Measurements from ENCODE around the gene CAPN13. TPM values are rescaled to one million over a fixed set of nuclear protein-coding genes. Genes with fewer than 3 reads are reported as not detected.

CAPN13 gene
- total and polyA plus RNA-seq, 10 donors = 0.09 to 1.1 (median 0.36) TPM; not detected in 4

DNA sequence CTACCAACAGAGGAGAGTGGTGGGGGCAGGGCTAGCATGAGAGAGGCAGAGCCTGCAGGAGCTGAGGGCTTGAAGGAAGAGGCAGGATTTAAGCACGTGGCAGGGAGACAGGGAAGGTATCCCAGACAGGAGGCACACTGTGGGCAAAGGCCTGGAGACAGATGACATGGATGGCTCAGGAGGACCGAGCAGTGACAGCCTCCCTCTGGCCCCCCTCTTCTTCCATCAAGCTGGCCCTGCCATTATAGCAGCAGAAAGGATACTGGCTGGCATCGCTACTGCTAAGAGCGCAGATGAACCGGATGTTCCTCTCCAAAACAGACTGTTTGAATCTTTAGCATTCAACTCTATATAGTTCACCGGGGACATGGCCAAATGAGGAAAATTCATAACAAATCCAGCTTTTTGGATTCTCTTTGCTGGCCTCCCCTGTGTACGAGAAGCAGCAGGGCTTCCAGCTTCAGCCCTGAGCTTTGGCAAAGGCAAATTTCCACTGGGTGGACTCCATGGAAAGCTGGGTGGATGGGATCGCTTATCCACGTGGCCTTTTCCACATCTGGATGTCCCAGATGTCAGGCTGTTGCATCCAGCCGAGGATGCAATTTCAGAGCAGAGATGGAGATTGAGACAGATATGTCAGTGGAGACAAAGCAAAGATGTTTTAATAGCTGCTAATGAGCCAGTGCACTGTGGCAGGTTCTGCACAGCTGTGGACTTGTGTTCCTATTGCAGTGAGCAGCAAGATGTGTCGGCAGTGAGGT is 36.2 kb downstream of the CAPN13 start:
- H3K36me3 ChIP-seq = no peaks in the 10 kb centered on the region
- TF ChIP-seq POLR2AphosphoS5 (IDR thresholded peaks at IDR 0.05) (no peak), POLR2A (IDR thresholded peaks at IDR 0.05) (no peak)
- no peak overlapping the region for H3K4me3 ChIP-seq
- WGBS, 5 donors = 81 to 90% (median 88%) methylated on average over 11 of the region's 11 CpGs
- no peaks in the 10 kb centered on the region for H3K9me3 ChIP-seq
- H3K27me3 ChIP-seq (replicated peaks in 1 of 7) = peaks cover 0 to 34% (median 0%) of the 10 kb centered on the region in 7 donors
- no peak for DNase-seq
- intact Hi-C loops (cut with DNase I; ENCODE audit: low total_unique reads) = no loop called here
- peaks cover 0 to 7% (median 0%) of the 10 kb centered on the region in 6 donors for H3K4me1 ChIP-seq
- H3K27ac ChIP-seq = no peak overlapping the region

DNA sequence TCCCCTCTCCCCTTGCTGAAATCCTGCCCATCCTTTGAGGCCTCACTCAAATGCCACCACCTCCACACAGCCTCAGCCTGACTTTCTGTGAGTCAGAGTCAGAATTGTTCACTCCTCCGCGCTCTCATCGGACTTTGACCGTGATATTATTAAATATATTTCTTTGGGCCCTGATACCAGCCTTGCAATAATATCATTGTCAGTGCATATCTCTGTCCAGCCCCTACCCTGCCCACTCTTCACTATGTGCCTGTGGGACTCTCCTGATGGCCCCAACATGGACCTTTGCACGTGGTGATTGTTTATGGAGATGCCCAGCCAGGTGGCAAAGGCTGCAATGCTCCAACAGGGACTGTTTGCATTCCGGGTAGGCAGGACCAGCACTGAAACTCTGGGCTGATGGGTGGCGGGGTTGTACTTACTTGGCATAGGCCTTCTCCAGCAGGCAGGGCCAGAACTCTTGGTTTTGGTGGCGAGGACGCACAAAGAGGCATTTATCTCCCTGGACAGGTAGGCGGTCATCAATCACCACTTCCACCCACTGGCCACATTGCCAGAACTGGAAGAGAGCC is 37.3 kb downstream of the CAPN13 start:
- Histone ChIP-seq H3K36me3 (no peaks in the 10 kb centered on the region), H3K27me3 (replicated peaks in 1 of 7) (peaks cover 0 to 41% (median 0%) of the 10 kb centered on the region in 7 donors), H3K9me3 (no peaks in the 10 kb centered on the region), H3K4me3 (no peak overlapping the region), H3K4me1 (no peaks in the 10 kb centered on the region), H3K27ac (no peak overlapping the region)
- intact Hi-C loops (cut with DNase I; ENCODE audit: low total_unique reads) = no loop called here
- WGBS, 5 donors = 79 to 88% (median 84%) methylated on average over 10 of the region's 10 CpGs
- no peak for DNase-seq
- TF ChIP-seq POLR2A (IDR thresholded peaks at IDR 0.05) (no peak), POLR2AphosphoS5 (IDR thresholded peaks at IDR 0.05) (no peak)
- TF ChIP-seq, protein P1, sequence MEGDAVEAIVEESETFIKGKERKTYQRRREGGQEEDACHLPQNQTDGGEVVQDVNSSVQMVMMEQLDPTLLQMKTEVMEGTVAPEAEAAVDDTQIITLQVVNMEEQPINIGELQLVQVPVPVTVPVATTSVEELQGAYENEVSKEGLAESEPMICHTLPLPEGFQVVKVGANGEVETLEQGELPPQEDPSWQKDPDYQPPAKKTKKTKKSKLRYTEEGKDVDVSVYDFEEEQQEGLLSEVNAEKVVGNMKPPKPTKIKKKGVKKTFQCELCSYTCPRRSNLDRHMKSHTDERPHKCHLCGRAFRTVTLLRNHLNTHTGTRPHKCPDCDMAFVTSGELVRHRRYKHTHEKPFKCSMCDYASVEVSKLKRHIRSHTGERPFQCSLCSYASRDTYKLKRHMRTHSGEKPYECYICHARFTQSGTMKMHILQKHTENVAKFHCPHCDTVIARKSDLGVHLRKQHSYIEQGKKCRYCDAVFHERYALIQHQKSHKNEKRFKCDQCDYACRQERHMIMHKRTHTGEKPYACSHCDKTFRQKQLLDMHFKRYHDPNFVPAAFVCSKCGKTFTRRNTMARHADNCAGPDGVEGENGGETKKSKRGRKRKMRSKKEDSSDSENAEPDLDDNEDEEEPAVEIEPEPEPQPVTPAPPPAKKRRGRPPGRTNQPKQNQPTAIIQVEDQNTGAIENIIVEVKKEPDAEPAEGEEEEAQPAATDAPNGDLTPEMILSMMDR (IDR thresholded peaks at IDR 0.05 in 8 of 11, conservative IDR thresholded peaks at IDR 0.05 in 3 of 11) = no peak

DNA sequence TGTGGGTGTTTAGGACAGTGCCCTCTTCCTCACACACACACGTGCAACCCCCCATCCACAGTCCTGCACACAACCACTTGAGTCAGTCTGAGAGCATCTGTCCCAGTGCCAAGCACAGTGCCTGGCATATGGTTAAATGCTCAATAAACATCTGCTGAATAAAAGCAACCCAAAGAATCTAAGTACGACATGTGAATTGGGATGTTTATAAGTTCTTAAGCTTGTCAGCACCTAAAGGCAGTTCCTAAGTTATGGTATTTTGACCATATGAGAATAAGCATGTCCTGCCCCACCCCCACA is 37.8 kb downstream of the CAPN13 start:
- Histone ChIP-seq H3K4me1 (no peaks in the 10 kb centered on the region), H3K27ac (no peak overlapping the region), H3K4me3 (no peak overlapping the region), H3K9me3 (no peaks in the 10 kb centered on the region), H3K27me3 (replicated peaks in 1 of 7) (peaks cover 0 to 41% (median 0%) of the 10 kb centered on the region in 7 donors), H3K36me3 (no peaks in the 10 kb centered on the region)
- TF ChIP-seq, protein P1 (IDR thresholded peaks at IDR 0.05 in 8 of 11, conservative IDR thresholded peaks at IDR 0.05 in 3 of 11) = no peak
- no peak for TF ChIP-seq POLR2AphosphoS5 (IDR thresholded peaks at IDR 0.05)
- no peak for TF ChIP-seq POLR2A (IDR thresholded peaks at IDR 0.05)
- DNase-seq = no peak
- intact Hi-C loops (cut with DNase I; ENCODE audit: low total_unique reads) = no loop called here
- WGBS, 5 donors = 76 to 89% (median 84%) methylated on average over 2 of the region's 2 CpGs

DNA sequence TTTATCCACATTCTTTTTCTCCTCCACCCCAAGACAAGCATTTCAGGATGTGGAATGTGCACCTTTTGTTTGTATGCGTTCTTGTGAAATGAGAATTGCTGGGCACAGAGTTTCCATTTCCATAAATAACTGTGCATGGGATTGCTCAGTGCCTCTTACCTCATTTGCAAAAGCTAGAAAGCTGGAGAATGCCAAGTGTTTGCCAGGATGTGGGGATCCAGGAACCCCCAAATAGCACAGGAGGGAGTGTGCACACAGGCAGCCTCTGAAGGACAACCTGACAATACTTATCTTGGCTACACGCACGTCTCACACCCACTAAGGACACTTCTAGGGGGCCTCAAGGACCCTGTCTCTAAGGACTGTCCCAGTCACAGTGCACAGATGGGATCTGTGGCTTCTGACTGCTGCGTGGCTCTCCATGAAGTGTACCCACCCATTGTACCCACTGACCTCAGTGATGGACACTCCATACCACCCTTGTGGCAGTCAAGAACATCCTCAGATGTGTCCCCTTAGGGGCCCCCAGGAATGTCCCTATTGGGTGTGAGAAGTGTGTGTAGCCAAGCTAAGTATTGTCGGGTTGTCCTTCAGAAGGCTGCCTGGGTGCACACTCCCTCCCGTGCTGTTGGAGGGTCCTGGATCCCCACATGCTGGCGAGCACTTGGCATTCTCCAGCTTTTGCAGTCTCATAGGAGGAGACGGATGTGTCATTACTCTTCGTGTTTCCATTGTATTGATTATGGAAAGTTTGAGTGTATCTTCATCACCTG is 38.4 kb downstream of the CAPN13 start:
- Histone ChIP-seq H3K36me3 (no peaks in the 10 kb centered on the region), H3K9me3 (no peaks in the 10 kb centered on the region), H3K4me3 (no peak overlapping the region), H3K27ac (no peak overlapping the region), H3K27me3 (replicated peaks in 1 of 7) (peaks cover 0 to 41% (median 0%) of the 10 kb centered on the region in 7 donors), H3K4me1 (no peaks in the 10 kb centered on the region)
- WGBS, 5 donors = 53 to 79% (median 77%) methylated on average over 8 to 9 of the region's 9 CpGs
- TF ChIP-seq POLR2A (IDR thresholded peaks at IDR 0.05) (no peak), POLR2AphosphoS5 (IDR thresholded peaks at IDR 0.05) (no peak)
- TF ChIP-seq, protein P1 (IDR thresholded peaks at IDR 0.05 in 8 of 11, conservative IDR thresholded peaks at IDR 0.05 in 3 of 11) = no peak
- intact Hi-C loops (cut with DNase I; ENCODE audit: low total_unique reads) = no loop called here
- DNase-seq = no peak

Measured in spleen (tissue), 11 donors.